Stimulated activated CD8-positive, alpha-beta memory T cell treated with anti-CD3 and anti-CD28 coated beads, Interleukin-7, amount 100 ng/mL, for 1 hour (primary cell): ENCODE results near the gene KCNJ6.

Experiments used
- DNase-seq, 2 donors: peaks; one replicate each; pipeline ENCODE4 v3.0.0-alpha.2; 2020; ENCODE audit warnings: low read depth in 2 of 2

The KCNJ6 gene

DNA sequence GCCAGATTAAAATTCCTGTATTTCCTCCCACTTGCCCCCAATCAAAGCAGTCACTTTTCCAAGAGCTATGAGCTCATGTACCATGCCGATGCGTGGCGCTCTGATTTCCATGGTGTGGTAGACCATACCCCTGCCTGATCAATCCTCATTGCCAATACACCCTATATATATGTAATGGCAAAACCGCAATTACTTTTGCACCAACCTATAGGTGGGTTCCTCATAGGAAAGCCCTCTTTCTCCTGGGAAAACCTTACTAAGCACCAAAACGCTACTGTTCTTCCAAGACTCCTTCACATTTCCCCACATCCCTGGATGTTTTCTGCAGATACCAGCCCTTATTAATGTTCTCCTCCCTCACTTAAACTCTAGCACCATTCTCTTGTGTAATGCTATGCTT is 11.0 kb downstream of the KCNJ6 start:
- DNase-seq = no peak

DNA sequence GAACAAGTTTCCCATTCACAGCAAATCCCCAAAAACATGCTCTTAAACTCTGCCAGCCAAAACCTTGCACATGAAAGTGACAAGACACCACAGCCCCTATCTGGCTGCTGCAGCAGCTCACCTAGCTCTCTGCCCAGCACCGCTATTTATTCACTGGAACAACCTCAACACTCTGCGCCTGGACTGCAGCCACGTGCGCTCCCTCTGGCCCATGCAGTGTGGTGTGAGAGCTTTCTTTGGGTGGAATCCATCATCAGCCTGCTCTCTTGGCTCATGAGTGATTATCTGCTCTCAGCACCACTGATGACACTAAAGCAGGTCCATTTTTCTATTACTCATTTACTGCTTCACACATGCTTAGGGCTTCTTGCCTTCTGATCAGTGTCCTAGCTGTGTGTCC is 11.4 kb downstream of the KCNJ6 start:
- DNase-seq = no peak

DNA sequence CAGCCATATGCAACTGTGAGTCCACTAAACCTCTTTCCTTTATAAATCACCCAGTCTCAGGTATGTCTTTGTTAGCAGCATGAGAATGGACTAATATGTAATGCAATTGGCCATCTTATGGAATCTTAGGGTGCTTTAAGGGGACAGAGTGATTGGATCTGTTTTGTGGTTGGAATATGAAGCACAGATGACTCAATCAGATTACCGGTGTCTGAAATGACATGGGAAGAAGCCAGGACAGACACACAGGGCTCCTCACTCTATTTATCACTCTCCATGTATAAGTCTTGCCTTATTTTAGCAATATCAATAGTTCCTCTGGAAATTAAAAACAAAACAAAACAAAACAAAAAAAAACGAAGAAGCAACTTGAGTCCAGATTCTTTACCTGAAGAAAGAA is 12.9 kb downstream of the KCNJ6 start:
- no peak for DNase-seq

DNA sequence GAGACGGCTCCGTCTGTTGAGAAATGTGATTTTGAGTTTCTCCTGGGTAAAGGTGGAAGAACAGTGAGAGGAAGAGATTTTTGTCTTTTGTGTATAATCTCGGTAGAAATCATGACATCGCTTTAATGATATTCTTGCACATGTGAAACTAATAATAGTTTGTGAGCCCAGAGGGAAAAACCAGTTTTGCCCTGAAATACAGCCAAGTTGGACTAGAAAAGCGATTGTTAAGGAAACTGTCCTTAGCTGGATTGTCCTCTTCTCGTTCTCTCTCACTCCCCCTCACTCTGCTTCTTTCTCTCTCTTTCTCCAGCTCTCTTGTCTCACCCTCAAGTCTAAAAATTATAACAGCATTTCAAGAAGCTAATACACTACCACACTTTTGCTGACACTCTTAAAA is 17.1 kb downstream of the KCNJ6 start:
- DNase-seq = no peak

DNA sequence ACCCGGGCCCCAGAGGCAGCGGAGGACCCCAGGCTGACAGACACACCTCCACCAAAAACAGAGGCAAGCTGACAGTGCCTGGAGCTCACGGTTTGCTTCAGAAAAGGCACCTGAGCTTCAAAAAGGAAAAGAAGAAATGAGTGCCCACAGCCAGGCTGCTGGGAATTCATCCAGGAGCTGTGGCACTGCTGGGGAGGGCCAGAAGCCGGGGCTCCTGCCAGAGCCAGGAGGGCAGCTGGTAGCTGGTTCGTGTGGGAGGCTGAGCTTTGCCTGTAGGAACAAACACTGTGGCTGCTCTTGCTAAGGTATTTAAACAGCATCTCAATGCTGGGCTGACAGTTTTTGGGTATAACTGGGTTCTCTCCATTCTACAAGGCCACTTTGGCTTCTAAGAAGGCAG is 19.5 kb downstream of the KCNJ6 start:
- no peak for DNase-seq

DNA sequence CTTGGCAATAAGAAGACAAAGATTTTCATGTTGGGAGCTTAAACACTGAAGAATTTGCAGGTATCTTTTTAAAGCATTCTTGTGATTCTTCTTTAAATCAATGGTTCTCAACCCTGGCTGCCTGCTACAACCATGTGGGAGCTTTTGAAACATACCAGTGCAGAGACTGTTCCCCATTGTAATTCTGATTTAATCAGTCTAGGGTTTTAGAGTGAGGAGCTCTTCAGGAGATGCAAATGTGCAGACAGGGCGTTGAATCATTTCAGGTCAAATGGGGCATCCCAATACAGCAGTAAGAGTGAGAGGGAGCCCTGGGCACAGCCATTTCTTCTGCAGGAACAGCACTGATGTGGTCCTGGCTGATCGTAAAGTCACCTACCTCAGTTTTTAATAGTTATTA is 24.3 kb downstream of the KCNJ6 start:
- no peak for DNase-seq

DNA sequence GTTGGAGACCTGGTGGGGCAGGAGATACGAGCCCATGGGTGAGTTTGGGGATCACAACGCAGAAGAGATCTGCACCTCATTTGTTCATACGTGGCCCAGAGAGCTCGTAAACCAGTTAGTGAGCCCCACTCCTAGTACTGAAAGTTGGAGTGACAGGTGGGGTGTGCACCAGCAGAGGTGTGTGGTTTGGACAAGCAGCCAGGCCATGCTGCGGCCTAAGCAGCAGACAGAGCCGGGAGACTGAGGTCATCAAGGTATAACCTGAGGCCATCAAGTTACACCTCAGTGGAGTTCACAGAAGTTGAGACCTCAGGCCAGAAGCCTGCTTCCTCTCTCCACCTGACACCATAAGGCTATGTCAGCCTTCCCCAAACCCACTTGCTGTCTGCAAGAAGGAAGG is 27.6 kb downstream of the KCNJ6 start:
- no peak for DNase-seq

DNA sequence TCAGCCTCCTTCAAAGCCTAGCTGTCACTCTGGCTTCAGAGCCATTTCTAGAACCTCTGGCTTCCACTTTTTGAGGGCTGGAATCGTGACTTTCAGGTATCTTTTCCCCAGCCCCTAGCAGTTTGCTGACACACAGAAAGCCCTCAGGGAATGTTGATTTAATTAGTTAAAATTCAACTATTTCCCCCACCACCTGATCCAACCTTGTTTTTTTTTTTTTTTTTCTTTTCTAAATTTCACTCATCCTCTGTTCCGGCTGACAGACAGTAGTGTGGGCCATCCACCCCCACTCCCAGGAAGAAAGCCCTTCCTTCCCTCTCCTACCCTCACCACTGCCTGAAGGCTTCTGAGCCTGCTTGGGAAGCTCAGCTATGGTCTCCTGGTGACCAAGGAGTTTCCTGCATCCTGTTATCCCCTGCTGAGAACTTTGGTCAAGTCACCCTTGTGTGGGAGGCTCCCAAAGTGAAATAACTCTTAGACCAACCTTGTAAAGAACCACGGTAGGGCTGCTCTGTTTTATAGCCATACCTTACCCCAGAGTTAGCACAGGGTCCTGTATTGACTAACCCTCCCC is 29.4 kb downstream of the KCNJ6 start:
- no peak for DNase-seq

DNA sequence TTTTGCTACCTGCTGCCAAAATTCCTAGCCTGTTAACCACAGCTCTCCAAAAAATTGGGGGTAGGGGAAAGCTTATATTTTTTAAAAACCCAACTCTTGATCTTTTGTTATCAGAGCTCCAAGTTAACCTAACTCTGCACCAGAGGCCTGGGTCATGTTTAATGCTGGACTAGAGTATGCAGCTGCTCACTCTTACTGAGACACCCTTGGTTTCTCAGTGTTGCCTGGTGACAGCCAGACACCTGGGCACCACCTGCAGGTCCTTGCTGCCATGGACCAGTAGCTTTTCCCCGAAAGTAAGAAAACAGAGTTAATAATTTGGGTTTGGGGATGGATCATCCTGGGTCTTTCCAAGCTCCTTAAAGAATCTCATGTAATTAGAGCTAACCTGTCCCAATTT is 30.1 kb downstream of the KCNJ6 start:
- DNase-seq = no peak

DNA sequence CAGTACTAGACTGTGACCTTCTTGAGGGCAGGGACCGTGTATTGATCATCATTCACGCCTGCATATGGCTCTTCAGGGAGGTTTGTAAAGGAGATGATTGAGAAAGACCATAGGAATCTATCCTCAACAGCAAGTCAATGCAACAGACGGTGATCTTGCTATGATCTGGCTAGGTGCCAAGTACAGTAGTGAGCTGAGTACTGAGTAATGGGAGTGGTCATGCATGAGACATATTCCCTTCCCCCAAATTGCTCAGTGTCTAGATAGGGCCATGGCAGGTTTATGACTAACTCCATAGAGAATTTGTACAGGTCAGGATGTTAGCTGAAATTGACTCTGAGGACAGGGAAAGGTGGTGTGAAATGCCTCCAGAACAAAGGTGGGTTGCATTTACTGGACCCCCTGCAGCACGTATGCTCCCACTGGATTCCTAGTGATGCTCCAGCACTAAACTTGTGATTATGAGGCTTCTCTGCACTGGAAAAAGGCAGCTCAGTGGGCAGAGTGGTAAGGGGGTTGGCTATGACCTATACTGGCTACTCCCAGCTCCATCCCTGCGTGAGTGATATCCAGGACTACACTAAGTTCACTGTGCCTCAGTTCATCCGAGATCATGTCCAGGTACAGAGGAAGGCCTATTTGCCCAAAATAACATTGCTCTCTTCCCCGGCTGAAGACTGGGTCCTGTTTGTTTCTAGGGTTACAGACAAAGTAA is 37.2 kb downstream of the KCNJ6 start:
- DNase-seq = no peak

DNA sequence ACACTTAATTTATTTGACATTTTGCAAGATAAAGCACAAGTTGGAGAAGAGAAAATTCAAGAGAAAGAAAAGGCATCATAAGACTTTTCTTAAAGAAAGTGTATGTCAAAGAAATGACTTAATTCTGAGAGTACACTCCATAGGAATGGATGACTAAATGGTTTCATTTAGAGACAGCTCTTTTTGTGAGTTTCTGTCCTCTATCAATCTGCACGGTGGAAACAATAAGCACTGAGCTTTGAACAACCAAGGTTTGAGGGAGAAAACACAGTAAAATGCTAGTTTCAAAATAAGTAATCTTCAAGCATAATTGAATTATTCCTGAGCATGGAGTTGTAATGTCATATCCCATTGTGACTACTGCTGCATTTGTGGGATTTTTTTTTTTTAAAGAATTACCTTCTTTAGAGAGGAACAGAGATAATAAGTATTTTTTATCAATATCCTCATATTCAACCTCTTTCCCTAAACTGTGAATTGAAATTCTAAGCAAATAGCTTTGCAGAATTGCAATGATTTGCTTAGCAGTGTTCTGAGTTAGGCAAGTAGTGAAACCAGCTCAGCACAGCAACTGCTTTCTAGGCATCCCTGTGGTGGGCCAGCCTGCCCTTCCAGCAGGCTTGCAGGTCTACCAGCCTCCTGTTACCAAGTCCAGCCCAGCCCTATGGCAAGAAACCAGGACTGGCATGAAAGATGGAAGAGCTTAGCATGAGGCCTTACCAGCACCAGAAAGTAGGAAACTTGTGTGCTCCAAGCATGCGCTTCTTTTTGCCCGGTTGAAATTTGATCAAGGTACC is 38.2 kb downstream of the KCNJ6 start:
- no peak for DNase-seq

DNA sequence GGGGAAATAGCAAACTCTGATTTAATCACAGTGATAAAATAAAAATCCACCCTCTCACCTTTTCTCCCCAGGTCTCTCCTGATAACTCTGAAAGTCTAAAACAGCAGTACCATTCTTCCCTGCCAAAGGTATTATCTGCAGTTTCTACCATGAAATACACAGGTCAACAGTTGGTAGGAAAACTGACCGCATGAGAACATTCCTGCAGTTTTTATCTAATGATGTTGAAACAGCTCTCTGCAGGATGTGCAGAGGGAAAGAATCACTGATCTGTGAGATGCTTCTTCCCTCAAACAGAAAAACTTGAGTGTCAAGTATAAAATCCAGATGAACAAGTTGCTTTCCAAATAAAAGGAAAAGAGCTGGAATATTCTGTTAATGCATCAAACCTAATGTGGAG is 39.1 kb downstream of the KCNJ6 start:
- no peak for DNase-seq

DNA sequence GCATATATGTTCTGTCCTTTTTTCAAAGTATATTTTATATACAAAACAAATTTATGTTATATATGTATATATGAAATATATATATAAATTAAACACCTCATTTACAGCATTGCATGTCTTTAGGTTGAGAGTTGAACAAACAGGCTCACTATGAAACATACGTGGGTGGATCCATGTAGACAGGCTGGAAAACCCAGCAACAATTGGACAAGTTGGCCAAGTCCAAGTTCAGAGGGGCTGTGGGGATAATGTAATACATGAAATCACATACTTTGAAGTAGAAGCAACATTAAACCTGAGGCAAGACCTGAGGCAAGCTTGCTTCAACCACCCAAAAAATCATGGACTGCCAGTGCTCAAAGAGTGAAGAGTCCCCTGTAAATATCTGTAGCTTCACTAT is 39.7 kb downstream of the KCNJ6 start:
- no peak for DNase-seq

DNA sequence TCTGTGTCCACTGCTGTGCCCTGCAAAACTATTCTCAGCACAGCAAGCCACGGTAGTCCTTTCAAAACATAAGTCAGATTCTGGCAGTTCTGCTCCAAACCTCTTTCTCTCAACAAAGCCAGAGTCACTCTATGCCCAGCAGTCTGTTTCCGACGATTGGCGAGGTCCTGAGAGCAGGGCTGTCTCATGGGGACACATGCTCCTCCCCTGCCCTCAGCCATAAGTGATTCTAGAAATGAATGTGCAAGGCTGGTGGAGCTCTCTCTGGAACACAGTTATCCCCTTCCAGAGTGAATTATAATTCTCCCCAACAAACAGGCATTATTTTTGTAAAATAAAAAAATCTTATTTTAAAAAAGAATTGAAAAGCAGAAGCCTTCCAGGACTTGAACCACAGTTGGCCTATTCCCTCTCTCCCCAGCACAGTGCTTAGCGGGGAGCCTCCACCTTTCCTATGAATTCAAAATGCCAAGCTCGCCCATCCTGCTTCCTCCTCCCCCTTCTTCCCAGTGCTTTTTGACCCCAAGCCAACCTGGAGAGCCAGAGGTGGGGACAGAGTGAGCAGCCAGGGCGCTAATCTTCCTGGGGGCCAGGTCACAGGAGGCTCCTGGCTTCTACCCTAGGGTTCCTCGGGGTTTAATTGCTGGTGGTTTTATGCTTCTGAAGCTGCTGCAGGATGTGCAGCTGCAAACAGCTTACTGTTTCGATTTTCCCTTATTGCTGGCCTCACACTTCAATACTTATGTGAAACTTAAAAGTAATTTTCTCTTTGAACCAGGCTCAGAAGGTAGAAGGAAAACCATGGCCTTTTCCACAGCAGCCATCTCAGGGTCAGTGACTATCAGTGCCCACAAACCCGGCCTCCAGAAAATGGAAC is 41.1 kb downstream of the KCNJ6 start:
- no peak for DNase-seq

DNA sequence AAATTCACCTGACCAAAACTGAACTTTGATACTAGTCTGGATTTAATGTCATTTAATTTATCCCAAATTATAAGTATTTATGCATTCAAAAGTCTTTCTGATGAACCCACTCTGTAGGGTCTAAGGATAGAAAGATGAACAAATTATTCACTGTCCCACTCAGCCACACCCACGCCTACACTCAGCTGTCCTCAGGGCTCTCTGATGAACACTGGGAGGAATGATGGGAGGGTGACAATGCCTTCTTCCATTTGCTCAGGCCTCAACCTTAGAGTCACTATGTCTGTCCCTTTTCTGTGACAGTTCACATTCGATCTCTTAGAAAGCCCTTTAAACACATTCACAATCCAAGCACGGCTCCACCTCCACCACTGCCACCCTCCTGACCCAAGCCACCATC is 41.8 kb downstream of the KCNJ6 start:
- DNase-seq = no peak

DNA sequence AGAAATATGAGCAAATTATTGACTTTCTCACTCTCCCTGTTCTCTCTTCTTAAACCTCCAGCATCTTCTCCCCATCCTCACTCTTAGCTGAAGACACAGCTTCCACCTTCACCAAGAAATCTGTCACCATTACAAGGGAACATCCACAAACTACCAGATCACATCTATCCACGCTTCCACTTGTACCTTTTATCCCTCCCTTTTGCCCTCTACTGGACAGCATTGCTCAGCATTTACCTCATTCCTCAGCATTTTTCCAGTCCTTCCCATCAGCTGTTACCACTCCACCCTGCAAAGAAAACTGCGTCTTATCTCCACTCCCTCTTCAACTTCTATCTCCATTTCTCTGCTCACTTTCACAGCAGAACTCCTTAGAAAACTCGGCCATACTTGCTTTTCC is 42.6 kb downstream of the KCNJ6 start:
- no peak for DNase-seq

DNA sequence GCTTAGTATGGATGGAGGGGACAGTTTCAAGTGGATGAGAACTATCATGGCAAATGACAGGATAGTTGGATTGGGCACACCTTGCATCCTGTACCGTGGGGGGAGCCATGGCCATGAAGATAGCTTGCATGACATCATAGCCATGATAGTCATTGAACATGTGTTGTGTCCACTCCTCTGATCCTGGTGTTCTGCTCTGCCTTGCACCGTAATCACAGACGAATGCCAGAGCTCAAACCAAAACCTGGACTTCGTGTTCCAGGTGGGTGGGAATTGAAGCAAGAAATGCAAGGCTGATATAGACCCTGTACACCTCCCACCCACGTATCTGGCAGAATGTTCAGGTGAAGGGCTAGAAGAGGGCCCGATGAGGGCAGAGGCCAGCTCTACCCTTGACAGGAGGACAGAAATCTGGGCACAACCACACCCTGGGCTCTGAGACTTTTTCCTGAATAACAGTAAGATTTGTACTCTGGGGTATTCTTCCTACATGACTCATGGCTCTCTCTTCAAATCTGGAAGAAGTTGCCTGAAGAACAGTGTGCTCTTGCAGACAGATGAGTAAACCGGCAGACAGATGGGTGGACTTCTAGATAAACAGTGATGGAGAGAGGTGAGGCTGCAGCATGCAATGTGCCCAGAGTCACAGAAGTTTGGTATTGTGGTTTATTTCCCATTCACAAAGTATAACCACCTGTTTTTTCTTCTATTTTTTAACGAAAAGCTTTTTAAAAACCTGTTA is 45.0 kb downstream of the KCNJ6 start:
- DNase-seq = no peak

DNA sequence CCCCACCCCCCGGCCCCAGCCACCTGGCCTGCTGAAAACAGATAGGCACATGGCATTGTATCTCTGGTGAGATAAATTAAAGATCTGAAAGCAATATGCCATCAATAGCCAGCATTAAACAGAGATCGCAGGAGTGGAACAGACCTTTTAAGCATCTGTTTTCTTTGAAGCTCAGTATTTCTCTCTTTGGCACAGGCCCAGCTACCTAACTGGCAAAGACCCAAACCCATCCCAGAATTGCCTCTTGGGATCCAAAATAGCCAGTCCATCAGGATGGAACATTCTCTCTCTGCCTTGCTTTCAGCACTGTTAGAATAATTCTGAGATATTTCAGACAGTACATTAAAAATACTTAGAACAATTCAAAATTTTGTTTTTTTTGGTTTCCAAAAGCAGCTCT is 46.0 kb downstream of the KCNJ6 start:
- no peak for DNase-seq

DNA sequence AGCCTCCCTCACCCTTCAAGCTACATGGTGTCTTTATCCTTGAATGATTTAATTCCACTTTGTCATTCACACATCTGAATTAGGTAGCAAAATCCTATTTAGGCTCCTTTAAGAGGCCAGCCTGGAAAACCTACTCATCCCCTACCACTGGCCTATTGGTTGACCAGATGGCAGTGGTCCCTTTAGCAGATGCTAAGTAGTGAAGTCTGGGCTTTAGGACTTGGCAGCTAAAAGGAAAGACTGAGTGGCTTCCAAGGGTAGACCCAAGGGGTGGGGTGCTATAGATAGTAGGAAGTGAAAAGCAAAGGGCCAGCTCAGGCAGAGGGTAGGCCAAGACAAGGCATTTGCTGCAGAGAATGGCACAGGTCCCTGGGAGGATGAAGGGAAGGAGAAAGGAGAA is 46.6 kb downstream of the KCNJ6 start:
- DNase-seq = no peak

DNA sequence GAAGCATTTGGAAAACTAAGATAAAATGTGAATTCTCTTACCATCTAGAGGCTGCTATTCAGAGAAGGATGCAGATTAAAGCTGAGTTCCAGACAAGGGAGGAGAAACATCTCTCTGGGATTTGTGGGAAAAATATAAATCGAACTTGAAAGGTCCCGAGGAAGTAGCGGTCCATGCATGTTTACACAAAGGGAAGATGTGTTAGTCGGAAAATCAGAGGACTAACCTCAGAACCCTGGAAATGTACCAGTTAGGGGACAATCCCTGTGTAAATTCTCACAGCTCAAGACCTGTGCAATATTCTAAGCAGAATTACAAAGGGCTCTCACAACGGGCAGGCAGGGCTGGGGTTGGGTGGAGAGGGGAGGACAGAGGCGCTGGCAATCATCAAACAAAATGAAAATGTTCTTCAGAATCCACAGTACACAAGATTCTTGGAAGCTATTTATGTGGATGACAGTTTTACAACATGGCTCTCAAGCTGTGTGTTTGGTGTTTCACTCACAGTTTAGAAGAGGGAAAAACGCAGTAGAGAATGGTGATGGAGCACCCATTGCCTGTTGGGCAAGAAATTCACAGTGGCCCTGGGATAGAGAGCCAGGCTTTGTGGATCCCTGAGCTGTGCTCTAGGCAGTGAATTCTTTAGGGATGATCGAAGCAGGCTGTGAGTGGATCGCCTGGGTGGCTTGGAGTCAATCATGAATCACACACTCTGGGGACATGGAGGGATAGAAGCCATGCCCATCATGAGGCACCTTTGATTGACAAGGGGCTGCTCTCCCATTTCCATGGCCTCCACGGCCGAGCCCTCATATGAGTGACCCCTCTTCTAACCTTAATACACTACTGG is 47.6 kb downstream of the KCNJ6 start:
- no peak for DNase-seq

DNA sequence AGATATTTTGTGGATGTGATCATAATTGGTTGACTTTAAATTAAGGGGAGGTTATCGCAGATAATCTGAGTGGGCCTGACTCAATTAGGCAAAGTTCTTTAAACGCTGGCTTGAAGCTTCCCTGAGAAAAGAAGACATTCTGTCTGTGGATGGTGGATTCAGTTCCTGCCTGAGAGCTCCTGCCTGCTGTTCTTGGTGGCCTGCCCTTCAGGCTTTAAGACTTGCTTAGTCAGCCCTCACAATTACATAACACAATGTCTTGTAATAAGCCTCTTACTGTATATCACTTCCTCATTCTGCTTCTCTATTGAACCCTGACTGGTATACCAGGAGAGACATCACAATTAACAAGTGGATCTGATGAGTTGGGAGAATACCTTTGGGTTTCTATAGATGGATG is 50.2 kb downstream of the KCNJ6 start:
- no peak for DNase-seq
